PC-9 (cell line): ENCODE data around the gene MYBBP1A. TPM values are rescaled to one million over a fixed set of nuclear protein-coding genes. Genes with fewer than 3 reads are reported as not detected.

ENCODE experiments used
- BruUV-seq: library from RNA; stranded (reverse); fragments of 400-500 nt; replicated peaks from 2 replicates; lab custom pipeline; 2021; lab: Mats Ljungman, UMichigan
- CTCF ChIA-PET: fragments of 300-600 bp; sonication (Branson Sonifier 250); formaldehyde crosslinking; loops from one replicate; lab custom pipeline; 2022; ENCODE audit warnings: antibody characterized with exemption; lab: Charles Lee
- POLR2A ChIA-PET: fragments of 300-600 bp; sonication (Branson Sonifier 250); formaldehyde crosslinking; loops from one replicate; lab custom pipeline; 2022; ENCODE audit warnings: antibody characterized with exemption; ENCODE audit not compliant: unreplicated experiment; lab: Charles Lee
- DNase-seq, 2 experiments: peaks; one replicate each; pipeline versions ENCODE4 v3.0.0 to v3.0.0-alpha.2; 2015 to 2022; ENCODE audit warnings: mixed read lengths in 1 of 2
- H2AFZ ChIP-seq: fragments of 200-600 bp; sonication (generic); 2 replicates; pipeline ENCODE4 v1.8.1; 2017; ENCODE audit warnings: antibody characterized with exemption
- H3F3A ChIP-seq: fragments of 200-600 bp; sonication (generic); 2 replicates; pipeline ENCODE4 v1.8.1; 2017; ENCODE audit warnings: antibody characterized with exemption, mild to moderate bottlenecking, low read depth; ENCODE audit not compliant: insufficient read depth
- H3K27ac ChIP-seq: fragments of 200-600 bp; sonication (generic); 2 replicates; pipeline ENCODE4 v1.6.1; 2016; ENCODE audit warnings: mixed run types
- H3K27me3 ChIP-seq: fragments of 200-600 bp; sonication (generic); 2 replicates; pipeline ENCODE4 v1.6.1; 2016; ENCODE audit warnings: low read depth, mixed run types; ENCODE audit not compliant: insufficient read depth
- H3K36me3 ChIP-seq: fragments of 200-600 bp; sonication (generic); 2 replicates; pipeline ENCODE4 v1.6.1; 2016; ENCODE audit warnings: low read depth, mixed run types
- H3K4me1 ChIP-seq: fragments of 200-600 bp; sonication (generic); replicated peaks from 2 replicates; pipeline ENCODE4 v1.6.1; 2016; ENCODE audit warnings: mixed run types; ENCODE audit not compliant: insufficient read depth
- H3K4me2 ChIP-seq: fragments of 200-600 bp; sonication (generic); 2 replicates; pipeline ENCODE4 v1.6.1; 2017; ENCODE audit warnings: mixed run types
- H3K4me3 ChIP-seq: fragments of 200-600 bp; sonication (generic); 2 replicates; pipeline ENCODE4 v1.6.1; 2016; ENCODE audit warnings: mixed run types
- H3K79me2 ChIP-seq: fragments of 200-600 bp; sonication (generic); 2 replicates; pipeline ENCODE4 v1.6.1; 2017; ENCODE audit warnings: low read depth, mixed run types
- H3K9me2 ChIP-seq: fragments of 200-600 bp; sonication (generic); 2 replicates; pipeline ENCODE4 v1.8.1; 2017; ENCODE audit warnings: mild to moderate bottlenecking; ENCODE audit not compliant: insufficient read depth
- H3K9me3 ChIP-seq: fragments of 200-600 bp; sonication (generic); 2 replicates; pipeline ENCODE4 v1.8.1; 2016; ENCODE audit warnings: low read depth; ENCODE audit not compliant: insufficient read depth
- H4K20me1 ChIP-seq: fragments of 200-600 bp; sonication (generic); 2 replicates; pipeline ENCODE4 v1.8.1; 2017; ENCODE audit not compliant: insufficient read depth
- EZH2 ChIP-seq: fragments of 200-600 bp; sonication (generic); IDR thresholded peaks from 2 replicates; pipeline ENCODE4 v1.8.0; 2017; ENCODE audit warnings: antibody characterized with exemption, low read depth
- intact Hi-C: fragments of 100-400 bp; cut with micrococcal nuclease; formaldehyde crosslinking; loops from one replicate; pipeline ENCODE4 v1.10.0; 2022; ENCODE audit not compliant: unreplicated experiment
- total RNA-seq: library from RNA; stranded (reverse); gene quantifications from 2 replicates; pipeline ENCODE4 v1.2.3, GENCODE V29; 2021
- TF ChIP-seq, protein P1 (sequence below): fragments of 200-600 bp; sonication (generic); conservative IDR thresholded peaks from 2 replicates; pipeline ENCODE4 v1.6.1; 2017; ENCODE audit warnings: mixed run types, antibody characterized with exemption, mild to moderate bottlenecking, moderate library complexity

The MYBBP1A gene
- total RNA-seq, 1 experiment from 2014 or later: 89.1 TPM

GRCh38 chr17:4587195-4587594, 32.0 kb upstream of the MYBBP1A start:
- intact Hi-C loops: no loop called here
- H3K9me3 ChIP-seq: no peaks in the 10 kb centered on the region
- no peak overlapping the region for H3K4me2 ChIP-seq
- H3K27ac ChIP-seq: no peak overlapping the region
- no TSS peak for BruUV-seq
- H4K20me1 ChIP-seq: no peaks in the 10 kb centered on the region
- no peak overlapping the region for H2AFZ ChIP-seq
- peaks cover 84% of the 10 kb centered on the region for H3K27me3 ChIP-seq
- H3K79me2 ChIP-seq: no peaks in the 10 kb centered on the region
- no peaks in the 10 kb centered on the region for H3K4me1 ChIP-seq
- no peak for TF ChIP-seq EZH2
- TF ChIP-seq, protein P1, sequence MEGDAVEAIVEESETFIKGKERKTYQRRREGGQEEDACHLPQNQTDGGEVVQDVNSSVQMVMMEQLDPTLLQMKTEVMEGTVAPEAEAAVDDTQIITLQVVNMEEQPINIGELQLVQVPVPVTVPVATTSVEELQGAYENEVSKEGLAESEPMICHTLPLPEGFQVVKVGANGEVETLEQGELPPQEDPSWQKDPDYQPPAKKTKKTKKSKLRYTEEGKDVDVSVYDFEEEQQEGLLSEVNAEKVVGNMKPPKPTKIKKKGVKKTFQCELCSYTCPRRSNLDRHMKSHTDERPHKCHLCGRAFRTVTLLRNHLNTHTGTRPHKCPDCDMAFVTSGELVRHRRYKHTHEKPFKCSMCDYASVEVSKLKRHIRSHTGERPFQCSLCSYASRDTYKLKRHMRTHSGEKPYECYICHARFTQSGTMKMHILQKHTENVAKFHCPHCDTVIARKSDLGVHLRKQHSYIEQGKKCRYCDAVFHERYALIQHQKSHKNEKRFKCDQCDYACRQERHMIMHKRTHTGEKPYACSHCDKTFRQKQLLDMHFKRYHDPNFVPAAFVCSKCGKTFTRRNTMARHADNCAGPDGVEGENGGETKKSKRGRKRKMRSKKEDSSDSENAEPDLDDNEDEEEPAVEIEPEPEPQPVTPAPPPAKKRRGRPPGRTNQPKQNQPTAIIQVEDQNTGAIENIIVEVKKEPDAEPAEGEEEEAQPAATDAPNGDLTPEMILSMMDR: no peak
- H3F3A ChIP-seq: no peaks in the 10 kb centered on the region
- ChIA-PET POLR2A (no interaction called here), CTCF (interaction anchor here (0.6 kb wide), 1 partner anchor 203 kb away, joined by 10 read pairs; no protein-coding TSS in a partner anchor)
- H3K36me3 ChIP-seq: no peaks in the 10 kb centered on the region
- H3K4me3 ChIP-seq: no peak overlapping the region
- no peaks in the 10 kb centered on the region for H3K9me2 ChIP-seq
- no peak for DNase-seq

GRCh38 chr17:4586043-4586442, 30.9 kb upstream of the MYBBP1A start:
- Histone ChIP-seq H3K4me1 (no peaks in the 10 kb centered on the region), H3K27ac (no peak overlapping the region), H3F3A (no peaks in the 10 kb centered on the region), H3K4me3 (no peak overlapping the region), H2AFZ (no peak overlapping the region), H4K20me1 (no peaks in the 10 kb centered on the region), H3K9me3 (no peaks in the 10 kb centered on the region), H3K9me2 (no peaks in the 10 kb centered on the region), H3K4me2 (no peak overlapping the region), H3K79me2 (no peaks in the 10 kb centered on the region), H3K27me3 (peaks cover 74% of the 10 kb centered on the region), H3K36me3 (no peaks in the 10 kb centered on the region)
- no TSS peak for BruUV-seq
- intact Hi-C loops: no loop called here
- no peak for TF ChIP-seq EZH2
- TF ChIP-seq, protein P1: no peak
- ChIA-PET POLR2A (interaction anchor here (0.6 kb wide), 1 partner anchor 317 kb away, joined by 5 read pairs; no protein-coding TSS in a partner anchor), CTCF (no interaction called here)
- no peak for DNase-seq

GRCh38 chr17:4585638-4585994, 30.4 kb upstream of the MYBBP1A start:
- Histone ChIP-seq H3K9me3 (no peaks in the 10 kb centered on the region), H3K4me3 (no peak overlapping the region), H3K9me2 (no peaks in the 10 kb centered on the region), H3K27me3 (peaks cover 70% of the 10 kb centered on the region), H4K20me1 (no peaks in the 10 kb centered on the region), H3K79me2 (no peaks in the 10 kb centered on the region), H3F3A (no peaks in the 10 kb centered on the region), H3K27ac (no peak overlapping the region), H3K4me1 (no peaks in the 10 kb centered on the region), H3K36me3 (no peaks in the 10 kb centered on the region), H2AFZ (no peak overlapping the region), H3K4me2 (no peak overlapping the region)
- no TSS peak for BruUV-seq
- no peak for DNase-seq
- intact Hi-C loops: no loop called here
- ChIA-PET CTCF (no interaction called here), POLR2A (interaction anchor here (0.6 kb wide), 1 partner anchor 318 kb away, joined by 5 read pairs; no protein-coding TSS in a partner anchor)
- TF ChIP-seq, protein P1: no peak
- TF ChIP-seq EZH2: no peak
